ENCODE results near the gene FOS. TPM values are rescaled to one million over a fixed set of nuclear protein-coding genes. Genes with fewer than 3 reads are reported as not detected.

The FOS gene
- total and polyA plus RNA-seq, 2 of the 13 experiments (the other 11 are each of a cell fraction or from before 2014, with no cell fraction given), result 15.9 to 24.2 TPM

DNA sequence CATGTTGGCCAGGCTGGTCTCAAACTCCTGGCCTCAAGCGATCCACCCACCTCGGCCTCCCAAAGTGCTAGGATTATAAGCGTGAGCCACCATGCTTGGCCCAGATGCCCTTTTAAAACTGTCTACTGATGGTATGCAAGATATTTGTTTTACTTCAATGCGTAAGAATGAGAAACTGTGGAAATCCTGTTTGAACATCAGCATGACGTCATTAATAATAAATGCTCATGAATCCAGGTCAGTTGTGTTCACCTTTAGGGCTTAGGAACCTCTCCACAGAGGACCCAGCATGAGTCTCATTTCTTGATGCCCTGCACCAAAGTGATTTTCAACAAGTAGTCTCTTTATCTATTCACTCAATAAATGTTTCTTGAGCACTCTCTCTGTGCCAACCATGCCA, 34.5 kb upstream of the FOS start:
- ATAC-seq (no peak), DNase-seq (ENCODE audit: low spot score) (no peak), FAIRE-seq (no peak)
- Histone ChIP-seq H3K9ac (ENCODE audit: insufficient read depth, low read depth, low read length) (no peak overlapping the region), H3K79me2 (ENCODE audit: insufficient read depth, low read length) (no peaks in the 10 kb centered on the region), H3K4me2 (ENCODE audit: low read depth, low read length) (no peak overlapping the region), H2AFZ (ENCODE audit: low read length) (no peak overlapping the region), H3K4me1 (ENCODE audit: insufficient read depth, low read length) (peaks cover 22% of the 10 kb centered on the region), H3K4me3 (replicated peaks in 1 of 3; ENCODE audit: insufficient read depth in 1 of 3, low read depth in 2 of 3, low read length in 3 of 3) (no peak overlapping the region), H4K20me1 (ENCODE audit: insufficient read depth, low read length) (no peaks in the 10 kb centered on the region), H3K9me3 (ENCODE audit: low read length) (no peaks in the 10 kb centered on the region), H3K36me3 (replicated peaks in 1 of 2; ENCODE audit: control insufficient read depth in 1 of 2, insufficient read depth in 2 of 2, low read length in 2 of 2) (no peaks in the 10 kb centered on the region), H3K27me3 (ENCODE audit: control insufficient read depth in 1 of 2, insufficient read depth in 2 of 2, low read length in 2 of 2) (peaks cover 0 to 16% of the 10 kb centered on the region in 2 experiments; a peak in 3 of 5 replicates), H3K27ac (ENCODE audit: extremely low read length, insufficient read depth, low read length) (no peak overlapping the region)
- 22% methylated on average over 5 of the region's 5 CpGs for WGBS (ENCODE audit: low lambda C conversion rate)
- POLR2A ChIA-PET, result no interaction called here
- CTCF ChIA-PET (ENCODE audit: low intra/inter-chr PET ratio, low total read pairs), result no interaction called here
- intact Hi-C loops (cut with micrococcal nuclease; ENCODE audit: unreplicated experiment) (no loop called here), in situ Hi-C loops (cut with HindIII; ENCODE audit: extremely low pct_ligation_motif_present, low pct_unique_long_range_greater_than_20kb) (no loop called here)
- no TSS peak for BruUV-seq (replicated peaks)
- no peak for TF ChIP-seq MAZ (IDR thresholded peaks at IDR 0.05; ENCODE audit: borderline replicate concordance, low read depth, low read length)
- TF ChIP-seq MAZ (CRISPR knock-in tag; IDR thresholded peaks at IDR 0.05; ENCODE audit: low read depth), result no peak
- TF ChIP-seq, protein P1, sequence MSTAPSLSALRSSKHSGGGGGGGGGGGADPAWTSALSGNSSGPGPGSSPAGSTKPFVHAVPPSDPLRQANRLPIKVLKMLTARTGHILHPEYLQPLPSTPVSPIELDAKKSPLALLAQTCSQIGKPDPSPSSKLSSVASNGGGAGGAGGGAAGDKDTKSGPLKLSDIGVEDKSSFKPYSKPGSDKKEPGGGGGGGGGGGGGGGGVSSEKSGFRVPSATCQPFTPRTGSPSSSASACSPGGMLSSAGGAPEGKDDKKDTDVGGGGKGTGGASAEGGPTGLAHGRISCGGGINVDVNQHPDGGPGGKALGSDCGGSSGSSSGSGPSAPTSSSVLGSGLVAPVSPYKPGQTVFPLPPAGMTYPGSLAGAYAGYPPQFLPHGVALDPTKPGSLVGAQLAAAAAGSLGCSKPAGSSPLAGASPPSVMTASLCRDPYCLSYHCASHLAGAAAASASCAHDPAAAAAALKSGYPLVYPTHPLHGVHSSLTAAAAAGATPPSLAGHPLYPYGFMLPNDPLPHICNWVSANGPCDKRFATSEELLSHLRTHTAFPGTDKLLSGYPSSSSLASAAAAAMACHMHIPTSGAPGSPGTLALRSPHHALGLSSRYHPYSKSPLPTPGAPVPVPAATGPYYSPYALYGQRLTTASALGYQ (CRISPR knock-in tag; IDR thresholded peaks at IDR 0.05), result no peak
- TF ChIP-seq CREB1 (IDR thresholded peaks at IDR 0.05), result peak; percentile 93
- no peak for TF ChIP-seq CREB1 (CRISPR knock-in tag; IDR thresholded peaks at IDR 0.05)
- TF ChIP-seq RORA (CRISPR knock-in tag; IDR thresholded peaks at IDR 0.05), result no peak
- no peak for TF ChIP-seq RARG (CRISPR knock-in tag; IDR thresholded peaks at IDR 0.05; ENCODE audit: low read depth)
- TF ChIP-seq, protein P2, sequence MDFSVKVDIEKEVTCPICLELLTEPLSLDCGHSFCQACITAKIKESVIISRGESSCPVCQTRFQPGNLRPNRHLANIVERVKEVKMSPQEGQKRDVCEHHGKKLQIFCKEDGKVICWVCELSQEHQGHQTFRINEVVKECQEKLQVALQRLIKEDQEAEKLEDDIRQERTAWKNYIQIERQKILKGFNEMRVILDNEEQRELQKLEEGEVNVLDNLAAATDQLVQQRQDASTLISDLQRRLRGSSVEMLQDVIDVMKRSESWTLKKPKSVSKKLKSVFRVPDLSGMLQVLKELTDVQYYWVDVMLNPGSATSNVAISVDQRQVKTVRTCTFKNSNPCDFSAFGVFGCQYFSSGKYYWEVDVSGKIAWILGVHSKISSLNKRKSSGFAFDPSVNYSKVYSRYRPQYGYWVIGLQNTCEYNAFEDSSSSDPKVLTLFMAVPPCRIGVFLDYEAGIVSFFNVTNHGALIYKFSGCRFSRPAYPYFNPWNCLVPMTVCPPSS (IDR thresholded peaks at IDR 0.05), result no peak
- TF ChIP-seq ATF7 (IDR thresholded peaks at IDR 0.05), result peak; percentile 99
- TF ChIP-seq ATF7 (CRISPR knock-in tag; IDR thresholded peaks at IDR 0.05), result no peak
- TF ChIP-seq ZSCAN30 (CRISPR knock-in tag; IDR thresholded peaks at IDR 0.05), result no peak
